ENCODE measurements around the gene PRCC.
A peak's percentile ranks its signal among the peaks of the same experiment; 100 is the strongest.

The PRCC gene

DNA sequence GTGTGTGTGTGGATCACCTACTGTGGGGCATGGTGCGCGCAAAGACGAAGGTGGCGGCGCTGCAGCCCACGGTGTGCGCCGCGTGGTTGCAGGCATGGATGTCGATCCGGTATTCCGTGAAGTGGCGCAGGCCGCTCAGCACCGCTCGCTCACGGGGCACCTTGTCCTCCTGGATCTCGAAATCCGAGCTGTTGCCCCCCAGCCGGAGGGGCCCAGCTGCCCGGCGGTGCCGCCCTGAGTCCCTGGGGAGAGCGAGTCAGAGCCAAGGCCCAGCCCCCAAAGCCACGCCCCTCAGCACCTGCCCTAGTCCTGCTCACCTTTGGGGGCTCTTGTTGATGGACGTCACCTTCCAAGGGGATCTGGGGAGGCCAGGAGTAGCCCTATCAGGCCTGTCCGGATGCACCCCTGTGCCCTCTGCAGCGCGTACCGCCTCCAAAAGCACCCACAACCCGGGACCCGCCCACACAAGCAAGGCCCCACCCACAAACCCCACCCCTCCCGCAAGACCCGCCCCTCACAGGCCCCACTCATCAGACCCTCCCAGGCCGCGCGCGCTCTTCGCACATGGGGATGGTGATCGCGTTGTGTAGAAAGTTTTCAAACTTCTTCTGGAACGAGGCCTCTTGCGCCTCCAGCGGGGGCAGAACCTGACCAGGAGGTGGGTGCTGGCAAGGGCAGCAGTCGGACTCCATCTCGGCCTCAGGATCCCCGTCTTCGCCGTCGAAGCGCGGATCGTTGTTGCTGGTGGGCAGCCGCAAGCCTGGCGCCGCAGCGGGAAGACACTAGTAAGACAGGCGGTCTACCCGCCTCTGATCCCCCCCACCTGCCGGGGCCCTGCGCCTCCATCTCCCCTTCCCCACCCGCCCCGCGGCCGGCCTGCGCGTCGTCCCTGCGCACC, 78.0 kb downstream of the PRCC start:
- peak; percentile 65 to 67 for DNase-seq

DNA sequence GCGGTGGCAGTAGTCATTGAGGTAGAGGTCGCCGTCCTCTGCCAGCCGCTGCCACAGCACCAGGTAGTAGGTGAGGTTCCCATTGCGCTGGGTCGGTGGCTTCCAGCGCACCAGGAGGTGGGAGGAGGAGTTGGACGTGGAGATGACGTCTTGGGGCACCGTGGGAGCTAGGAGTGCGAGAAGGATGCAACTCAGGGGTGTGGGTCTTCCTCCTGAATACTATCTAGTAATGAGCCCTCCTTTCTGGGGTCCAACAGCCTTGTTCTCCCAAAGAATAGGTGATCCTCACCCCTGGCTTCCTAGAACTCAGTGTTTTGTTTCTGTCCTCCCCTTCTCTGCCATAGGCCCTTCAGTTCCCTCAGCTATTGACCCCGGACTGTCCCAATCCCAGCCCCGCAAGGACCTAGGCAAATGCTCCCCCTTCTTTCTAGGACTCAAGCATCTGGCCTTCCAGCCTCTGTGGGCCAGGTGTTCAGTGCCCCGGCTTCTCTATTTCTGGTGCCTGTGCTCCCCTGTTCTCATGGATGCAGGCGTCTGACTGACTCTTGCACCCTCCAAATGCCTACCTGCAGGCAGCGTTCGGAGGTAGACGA, 78.7 kb downstream of the PRCC start:
- no peak for DNase-seq

DNA sequence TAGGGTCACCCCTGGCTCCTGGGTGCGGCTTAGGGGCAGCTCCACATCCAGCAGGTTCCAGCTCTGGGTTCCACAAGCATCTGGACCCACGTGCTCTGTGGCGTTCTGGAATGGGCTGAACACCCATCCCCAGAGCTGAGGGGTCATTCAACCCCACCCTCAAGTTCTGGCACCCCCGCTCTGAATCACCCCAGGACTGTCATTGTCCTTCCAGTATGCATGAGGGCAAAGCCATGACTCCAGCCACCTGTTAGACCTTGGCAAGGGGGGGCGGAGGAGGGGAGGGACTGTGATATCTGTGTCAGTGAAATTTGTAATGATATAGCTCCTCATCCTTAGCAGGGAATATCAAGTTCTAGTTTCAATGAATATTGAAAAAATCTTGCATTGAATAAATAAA, 79.3 kb downstream of the PRCC start:
- DNase-seq: no peak

DNA sequence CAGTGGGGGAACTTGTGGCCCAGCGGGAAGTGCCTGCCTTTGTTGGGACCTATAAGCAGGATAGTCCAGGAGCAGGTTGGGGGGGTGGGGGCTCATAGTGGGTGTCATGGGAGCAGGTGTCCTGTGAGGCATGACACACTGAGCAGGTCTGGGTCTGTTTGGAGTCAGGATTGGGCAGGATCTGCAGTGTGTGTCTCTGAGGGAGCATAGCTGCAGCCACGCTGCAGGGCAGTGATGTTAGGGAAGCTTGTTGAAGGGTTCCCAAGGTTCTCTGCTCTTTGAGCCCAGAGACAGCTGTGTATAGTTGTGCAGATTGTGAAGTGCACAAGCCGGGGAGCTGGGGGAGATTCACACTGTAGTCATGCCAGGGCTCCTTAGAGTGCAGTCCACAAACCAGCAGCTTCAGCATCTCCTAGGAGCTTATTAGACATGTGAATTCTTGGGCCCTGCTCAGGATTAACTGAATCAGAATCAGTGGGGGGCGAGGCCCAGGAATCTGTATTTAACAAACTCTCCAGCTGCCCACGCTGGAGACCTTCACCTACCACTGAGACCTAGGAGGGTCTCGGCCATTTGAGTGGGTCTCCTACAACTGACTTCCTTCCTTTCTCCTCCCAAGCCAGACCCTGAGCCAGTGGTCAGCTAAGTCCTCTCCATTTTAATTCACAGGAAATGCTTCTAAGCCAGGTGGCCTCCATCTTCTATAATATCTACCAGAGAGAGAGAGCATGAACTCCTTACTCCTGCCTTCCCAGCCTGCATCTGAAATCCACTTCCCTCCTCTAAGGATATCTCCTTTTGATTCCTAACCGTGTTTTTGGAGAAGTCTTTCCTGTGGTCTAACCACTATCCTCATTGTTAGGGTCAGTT, 80.5 kb downstream of the PRCC start:
- DNase-seq: no peak

DNA sequence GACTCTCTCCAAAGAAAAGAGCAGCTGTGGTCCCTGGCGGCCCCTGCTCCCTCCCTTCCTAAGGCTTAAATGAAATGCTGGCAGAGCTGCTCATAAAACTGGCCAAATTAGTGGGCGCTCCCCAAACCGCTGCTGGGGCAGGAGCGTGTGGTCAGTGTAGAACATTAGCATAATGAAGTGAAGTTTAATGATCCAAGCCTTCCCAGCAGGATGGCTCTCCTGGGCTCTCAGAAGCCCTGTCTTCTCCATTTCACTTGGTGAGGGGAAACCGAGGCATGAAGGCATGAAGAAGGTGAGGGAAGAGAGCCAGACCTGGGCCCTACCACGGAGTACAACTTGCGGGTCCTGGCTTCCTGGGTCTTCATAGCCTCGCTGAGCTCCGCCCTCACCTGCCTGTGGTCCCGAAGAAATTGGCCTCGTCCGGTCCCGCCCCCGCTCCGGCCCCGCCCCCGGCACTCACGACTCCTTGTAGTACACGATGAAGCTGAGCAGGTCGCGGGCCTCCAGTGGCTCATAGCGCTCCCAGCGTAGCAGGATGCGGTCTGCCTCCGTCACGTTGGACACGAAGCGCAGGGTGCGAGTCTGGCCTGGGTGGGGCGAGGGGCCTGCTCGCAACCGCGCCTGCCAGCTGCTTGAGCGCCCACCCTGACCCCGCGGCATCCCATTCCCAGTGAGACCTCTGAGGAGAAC, 81.3 kb downstream of the PRCC start:
- DNase-seq: peak; percentile 79 to 81

DNA sequence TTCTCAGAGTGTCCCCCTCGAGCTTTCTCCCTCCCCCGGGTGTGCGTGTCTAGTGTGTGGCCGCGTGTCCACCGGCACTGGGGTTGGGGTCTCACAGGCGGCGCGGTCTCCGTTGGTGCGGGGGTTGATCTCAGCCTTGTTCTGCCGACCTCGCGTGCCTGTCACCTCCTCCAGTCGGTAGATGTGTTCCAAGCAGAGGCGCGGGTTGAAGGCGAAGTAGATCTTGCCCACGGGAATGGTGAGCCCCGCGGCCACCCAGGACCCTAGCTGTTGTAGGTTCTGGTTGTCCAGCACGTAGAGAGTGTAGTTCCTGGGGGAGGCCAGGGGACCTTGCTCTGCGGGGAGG, 81.8 kb downstream of the PRCC start:
- no peak for DNase-seq
